Cardiac septum (tissue), 1 donor: ENCODE measurements around the gene RDH8. TPM values are rescaled to one million over a fixed set of nuclear protein-coding genes. Genes with fewer than 3 reads are reported as not detected.

Source experiments
- DNase-seq: peaks from one replicate; pipeline ENCODE4 v3.0.0-alpha.2; 2020; ENCODE audit warnings: low spot score
- intact Hi-C: fragments of 100-400 bp; cut with DNase I; formaldehyde crosslinking; loops from one replicate; pipeline ENCODE4 v1.14.0; 2022
- long read RNA-seq: library from polyadenylated mRNA; unstranded; transcript quantifications from one replicate; pipeline ENCODE4 v2.0.0, GENCODE V29; 2021
- total RNA-seq: library from RNA; stranded (reverse); fragmentation: NEBNext Ultra II Directional; extraction: Animal tissue kit (Norgen Biotek cat#: 25700); gene quantifications from one replicate; pipeline ENCODE4 v1.2.1, GENCODE V29; 2021
- donor health status: DM: no; HTN: no; CAD: no.

The RDH8 gene
- not detected for total RNA-seq
- long read RNA-seq, result 0 reads

- intact Hi-C loops, result no loop called here
- no peak for DNase-seq
Observed at GRCh38 chr19:10013316-10013715, at the start of gene RDH8. Gene RDH8 (plus strand): TSS chr19:10013483. CDS start chr19:10013498, 15 bp downstream.

GRCh38 chr19:9966024-9966423 is 47.3 kb upstream of the RDH8 start:
- DNase-seq, result no peak
- intact Hi-C loops, result no loop called here

- DNase-seq, result no peak
Observed at GRCh38 chr19:9966448-9966847, 46.8 kb upstream of the RDH8 start.

GRCh38 chr19:9967326-9967725 is 46.0 kb upstream of the RDH8 start:
- DNase-seq, result no peak
- intact Hi-C loops, result no loop called here

More at GRCh38 chr19:9966448-9966847, 46.8 kb upstream of the RDH8 start:
- intact Hi-C loops, result no loop called here

GRCh38 chr19:9968820-9969687 is 44.2 kb upstream of the RDH8 start:
- no peak for DNase-seq
- intact Hi-C loops, result no loop called here

- no peak for DNase-seq
- intact Hi-C loops, result no loop called here
Observed at GRCh38 chr19:9969688-9969975, 43.7 kb upstream of the RDH8 start.

GRCh38 chr19:9970481-9970880 is 42.8 kb upstream of the RDH8 start:
- no peak for DNase-seq

GRCh38 chr19:9971166-9971897 is 42.0 kb upstream of the RDH8 start:
- intact Hi-C loops, result no loop called here
- no peak for DNase-seq

More at GRCh38 chr19:9970481-9970880, 42.8 kb upstream of the RDH8 start:
- intact Hi-C loops, result no loop called here

GRCh38 chr19:9972103-9972502 is 41.2 kb upstream of the RDH8 start:
- no peak for DNase-seq
- intact Hi-C loops, result no loop called here

- intact Hi-C loops, result no loop called here
- DNase-seq, result no peak
Observed at GRCh38 chr19:9981406-9982260, 31.6 kb upstream of the RDH8 start.

- no peak for DNase-seq
- intact Hi-C loops, result loop anchor here (2.0 kb wide), 1 partner anchor 42 kb away; no protein-coding TSS in a partner anchor
Observed at GRCh38 chr19:9986787-9987281, 26.4 kb upstream of the RDH8 start.

GRCh38 chr19:9989504-9989903 is 23.8 kb upstream of the RDH8 start:
- no peak for DNase-seq

GRCh38 chr19:9991425-9992191 is 21.7 kb upstream of the RDH8 start:
- intact Hi-C loops, result no loop called here
- no peak for DNase-seq

More at GRCh38 chr19:9989504-9989903, 23.8 kb upstream of the RDH8 start:
- intact Hi-C loops, result no loop called here

- intact Hi-C loops, result no loop called here
- DNase-seq, result no peak
Observed at GRCh38 chr19:9995084-9995483, 18.2 kb upstream of the RDH8 start.

GRCh38 chr19:9995999-9996398 is 17.3 kb upstream of the RDH8 start:
- intact Hi-C loops, result no loop called here
- no peak for DNase-seq

- intact Hi-C loops, result no loop called here
- DNase-seq, result no peak
Observed at GRCh38 chr19:9996541-9996940, 16.7 kb upstream of the RDH8 start.

- no peak for DNase-seq
- intact Hi-C loops, result no loop called here
Observed at GRCh38 chr19:10000171-10000826, 13.0 kb upstream of the RDH8 start.

GRCh38 chr19:10001899-10002298 is 11.4 kb upstream of the RDH8 start:
- intact Hi-C loops, result no loop called here
- DNase-seq, result no peak

GRCh38 chr19:10003271-10003670 is 10.0 kb upstream of the RDH8 start:
- intact Hi-C loops, result no loop called here
- no peak for DNase-seq
